ENCODE results near the gene EHBP1. TPM values are rescaled to one million over a fixed set of nuclear protein-coding genes. Genes with fewer than 3 reads are reported as not detected.

Gene EHBP1
- total and polyA plus RNA-seq, 2 experiments from 2014 or later, result 27.2 to 47.9 TPM

GRCh38 chr2:63052411-63053080, 347.0 kb downstream of the EHBP1 start:
- peaks cover 6% of the 10 kb centered on the region for H3K9me3 Mint-ChIP-seq
- Histone ChIP-seq H3K4me3 (peak overlapping the region; percentile 89), H3K79me2 (replicated peaks; ENCODE audit: insufficient read depth) (no peaks in the 10 kb centered on the region), H3K9me2 (ENCODE audit: insufficient read depth) (no peaks in the 10 kb centered on the region), H2AFZ (no peak overlapping the region), H4K20me1 (replicated peaks; ENCODE audit: insufficient read depth) (peaks cover 17% of the 10 kb centered on the region), H3K27me3 (ENCODE audit: insufficient read depth) (peaks cover 95% of the 10 kb centered on the region), H3K4me1 (ENCODE audit: insufficient read depth) (peaks cover 64% of the 10 kb centered on the region), H3F3A (replicated peaks; ENCODE audit: low read depth) (peaks cover 29% of the 10 kb centered on the region), H3K36me3 (ENCODE audit: insufficient read depth) (no peaks in the 10 kb centered on the region), H3K27ac (ENCODE audit: low read depth) (no peak overlapping the region), H3K4me2 (peak overlapping the region; percentile 96)
- peaks cover 10% of the 10 kb centered on the region; the same call in 2 of the 3 replicates for H3K36me3 Mint-ChIP-seq (ENCODE audit: low read depth)
- H3K27me3 Mint-ChIP-seq (ENCODE audit: insufficient read depth, low read depth, poor library complexity), result peaks cover 95% of the 10 kb centered on the region
- H3K27ac Mint-ChIP-seq, result no peak overlapping the region
- H3K4me3 Mint-ChIP-seq, result peak overlapping the region; percentile 82
- peaks cover 61% of the 10 kb centered on the region for H3K4me1 Mint-ChIP-seq
- no peak for TF ChIP-seq CREB1 (CRISPR knock-in tag; IDR thresholded peaks at IDR 0.05; ENCODE audit: low read depth)
- TF ChIP-seq POLR2AphosphoS5 (IDR thresholded peaks at IDR 0.05; ENCODE audit: low read depth), result no peak
- no peak for TF ChIP-seq STAT1 (IDR thresholded peaks at IDR 0.05; ENCODE audit: unreplicated experiment)
- no peak for TF ChIP-seq ZNF114 (CRISPR knock-in tag; IDR thresholded peaks at IDR 0.05)
- TF ChIP-seq EZH2 (IDR thresholded peaks at IDR 0.05; ENCODE audit: low read depth, unreplicated experiment), result peak; percentile 66
- no peak for TF ChIP-seq CTCF (conservative IDR thresholded peaks at IDR 0.05; ENCODE audit: low read depth in 2 of 2)
- TF ChIP-seq ZNF331 (CRISPR knock-in tag; IDR thresholded peaks at IDR 0.05; ENCODE audit: low read depth), result no peak
- TF ChIP-seq NANOG (IDR thresholded peaks at IDR 0.05; ENCODE audit: borderline replicate concordance), result no peak
- ATAC-seq (no peak), DNase-seq (ENCODE audit: low spot score) (peak; percentile 33)

- TF ChIP-seq EZH2 (IDR thresholded peaks at IDR 0.05; ENCODE audit: low read depth, unreplicated experiment), result peak; percentile 95
- peak; percentile 70 for TF ChIP-seq EZH2phosphoT487 (IDR thresholded peaks at IDR 0.05; ENCODE audit: unreplicated experiment)
- TF ChIP-seq CREB1 (CRISPR knock-in tag; IDR thresholded peaks at IDR 0.05; ENCODE audit: low read depth), result no peak
- TF ChIP-seq STAT1 (IDR thresholded peaks at IDR 0.05; ENCODE audit: unreplicated experiment), result no peak
- no peak for ATAC-seq
- Mint-ChIP-seq H3K4me1 (peaks cover 65% of the 10 kb centered on the region), H3K9me3 (peaks cover 9% of the 10 kb centered on the region), H3K27ac (no peak overlapping the region), H3K27me3 (ENCODE audit: insufficient read depth, low read depth, poor library complexity) (peaks cover 95% of the 10 kb centered on the region), H3K4me3 (peak overlapping the region; percentile 70), H3K36me3 (ENCODE audit: low read depth) (peaks cover 10% of the 10 kb centered on the region; the same call in 2 of the 3 replicates)
- no peaks in the 10 kb centered on the region for H3K36me3 ChIP-seq (ENCODE audit: insufficient read depth)
- peak; percentile 33 for DNase-seq (ENCODE audit: low spot score)
- peaks cover 36% of the 10 kb centered on the region for H3F3A ChIP-seq (replicated peaks; ENCODE audit: low read depth)
- peaks cover 95% of the 10 kb centered on the region for H3K27me3 ChIP-seq (ENCODE audit: insufficient read depth)
- H3K4me2 ChIP-seq, result peak overlapping the region; percentile 96
- no peaks in the 10 kb centered on the region for H3K79me2 ChIP-seq (replicated peaks; ENCODE audit: insufficient read depth)
- H2AFZ ChIP-seq, result no peak overlapping the region
- no peak overlapping the region for H3K27ac ChIP-seq (ENCODE audit: low read depth)
- H3K9me2 ChIP-seq (ENCODE audit: insufficient read depth), result no peaks in the 10 kb centered on the region
- H3K4me3 ChIP-seq, result peak overlapping the region; percentile 89
- H3K4me1 ChIP-seq (ENCODE audit: insufficient read depth), result peaks cover 70% of the 10 kb centered on the region
- H4K20me1 ChIP-seq (replicated peaks; ENCODE audit: insufficient read depth), result peaks cover 17% of the 10 kb centered on the region
Measured at GRCh38 chr2:63053081-63053888, 347.8 kb downstream of the EHBP1 start.

All from GM23338 (cell line).